OCI-LY1 (cell line): ENCODE data around the gene LCNL1.

Experiments
- CTCF ChIP-seq: fragments of 200-600 bp; sonication (generic), shearing (Covaris generic); IDR thresholded peaks from 2 replicates; pipeline ENCODE4 v1.5.1; 2017; ENCODE audit warnings: mild to moderate bottlenecking, antibody characterized with exemption, low read length, moderate library complexity, mixed read lengths
- EZH2 ChIP-seq: fragments of 200-600 bp; sonication (generic), shearing (Covaris generic); IDR thresholded peaks from 2 replicates; pipeline ENCODE4 v1.8.0; 2017; ENCODE audit warnings: borderline replicate concordance, mixed run types, mild to moderate bottlenecking, antibody characterized with exemption, low read length, moderate library complexity, mixed read lengths

- no peak for TF ChIP-seq CTCF
- no peak for TF ChIP-seq EZH2
Observed at GRCh38 chr9:137013571-137013940, 30.8 kb downstream of the LCNL1 start.
